HG03469 (cell line): ENCODE results near the gene ATP11C.
"Not testable (repeated sequence)": the region's sequence is repeated elsewhere in the genome, so short reads cannot be mapped to it uniquely, and the experiment has no call there.

Source experiments
- ATAC-seq: cut with Tn5 transposase; IDR thresholded peaks from one replicate; pipeline ENCODE4 v1.9.1; 2021; ENCODE audit warnings: mild to moderate bottlenecking, moderate library complexity, moderate number of reproducible peaks; ENCODE audit not compliant: unreplicated experiment

Gene ATP11C

DNA sequence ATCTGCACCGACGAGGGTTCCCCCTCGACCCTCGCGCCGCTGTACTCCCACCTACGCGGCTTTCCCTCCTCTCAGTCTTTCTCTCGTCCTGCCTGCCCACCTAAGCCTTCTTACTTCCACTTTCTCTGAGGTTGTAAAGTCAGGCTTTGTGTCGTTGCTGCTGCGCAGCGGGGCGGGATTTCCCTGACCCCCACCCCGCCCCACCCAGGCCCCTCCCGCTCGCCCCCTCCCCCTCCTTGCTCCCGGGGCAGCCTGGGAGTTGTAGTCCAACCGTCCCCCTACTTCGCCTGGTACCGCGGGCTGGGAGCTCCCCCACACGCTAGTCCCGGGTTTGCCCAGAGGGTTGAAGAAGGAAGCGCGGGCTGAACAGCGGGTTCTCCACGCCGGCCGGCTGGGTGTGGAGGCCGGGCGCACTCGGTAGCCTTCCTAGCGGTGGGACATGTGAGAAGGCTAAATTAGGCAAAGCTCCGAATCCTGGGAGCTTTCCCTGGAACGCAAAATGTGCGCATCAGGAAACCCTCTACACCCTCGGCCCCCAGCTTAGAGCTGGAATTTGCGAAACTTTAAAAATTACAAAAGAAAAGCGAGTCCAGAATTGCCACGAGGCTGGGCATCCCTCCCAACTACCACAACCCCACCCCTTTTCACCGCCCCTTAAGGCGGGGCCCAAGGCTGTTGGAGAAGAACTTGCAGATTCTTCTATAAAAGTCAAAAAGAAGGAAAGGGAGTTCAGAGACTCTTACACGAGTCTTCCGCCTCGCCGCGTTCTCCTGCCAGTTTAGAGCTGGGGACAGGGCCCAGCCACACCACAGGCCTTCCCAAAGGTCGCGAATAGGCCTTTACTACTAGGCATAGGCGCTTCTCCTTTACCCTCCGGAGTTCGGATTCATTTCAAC lies at the start of gene ATP11C:
Gene ATP11C, minus strand, starts transcription at position 153 of the 896 bp plus-strand sequence. CDS start 1,011 bp downstream, outside the sequence.
- peak; percentile 68 for ATAC-seq

DNA sequence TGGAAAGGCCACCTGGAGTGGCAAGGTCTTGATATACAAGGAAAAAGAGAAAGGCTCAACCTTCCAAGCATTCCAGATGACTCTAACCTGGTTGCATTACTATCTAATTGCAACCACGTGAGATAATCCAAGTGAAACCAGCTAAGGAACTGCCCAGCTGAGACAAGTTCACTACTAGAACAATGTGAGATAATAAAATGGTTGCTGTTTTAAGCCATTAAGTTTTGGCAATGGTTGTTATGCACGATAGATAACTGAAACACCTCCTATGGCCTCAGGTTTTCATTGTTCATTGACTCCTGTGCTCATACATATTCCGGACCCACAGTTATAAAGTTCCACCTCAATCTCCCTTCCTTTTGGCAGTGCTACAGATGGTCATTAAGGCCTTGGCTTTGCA lies 41.6 kb upstream of the ATP11C start:
- ATAC-seq = no peak

DNA sequence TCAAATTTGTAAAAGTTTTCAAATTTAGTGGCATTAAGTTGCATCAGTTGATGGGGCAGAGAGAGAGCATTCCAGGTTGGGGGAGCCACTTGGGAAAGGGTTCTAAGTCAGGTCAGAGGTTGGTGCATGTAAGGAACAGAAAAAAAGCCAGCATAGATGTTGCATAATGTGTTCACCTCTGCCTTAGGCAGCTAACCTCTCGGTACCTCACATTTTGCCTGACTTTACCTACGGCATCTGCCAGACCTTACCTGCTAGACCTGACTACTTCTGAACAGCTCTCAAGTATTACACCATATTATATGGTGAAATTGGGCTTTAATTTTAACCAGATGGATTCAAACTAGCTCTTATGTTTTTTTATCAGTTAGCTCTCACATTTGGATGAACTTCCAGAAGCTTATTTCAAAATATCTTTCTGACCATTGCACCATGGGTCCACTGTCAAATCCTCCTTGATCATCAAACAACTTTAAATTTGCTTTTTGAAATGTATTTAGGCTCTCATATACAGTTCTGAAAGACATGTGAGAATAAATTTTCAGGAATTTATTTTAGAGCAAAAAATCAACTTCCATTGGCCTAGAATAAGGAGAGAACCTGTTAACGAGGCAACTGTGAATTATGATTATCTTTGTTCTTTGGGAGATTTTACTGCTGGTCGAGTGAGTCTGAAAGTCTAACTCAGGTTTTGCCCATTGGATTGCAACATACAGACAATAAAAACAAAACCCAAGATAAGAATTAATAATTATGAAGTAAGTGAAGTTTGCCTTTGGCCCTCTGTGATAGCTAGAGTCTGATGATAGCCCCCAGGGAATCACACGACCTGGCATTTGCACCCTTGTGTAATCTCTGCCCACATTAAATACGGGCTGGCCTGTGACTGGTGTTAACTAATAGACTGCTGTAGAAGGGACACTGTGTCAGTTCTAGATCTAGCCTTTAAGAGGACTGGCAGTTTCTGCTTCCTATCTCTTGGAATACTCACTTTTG lies 40.1 kb upstream of the ATP11C start:
- no peak for ATAC-seq

DNA sequence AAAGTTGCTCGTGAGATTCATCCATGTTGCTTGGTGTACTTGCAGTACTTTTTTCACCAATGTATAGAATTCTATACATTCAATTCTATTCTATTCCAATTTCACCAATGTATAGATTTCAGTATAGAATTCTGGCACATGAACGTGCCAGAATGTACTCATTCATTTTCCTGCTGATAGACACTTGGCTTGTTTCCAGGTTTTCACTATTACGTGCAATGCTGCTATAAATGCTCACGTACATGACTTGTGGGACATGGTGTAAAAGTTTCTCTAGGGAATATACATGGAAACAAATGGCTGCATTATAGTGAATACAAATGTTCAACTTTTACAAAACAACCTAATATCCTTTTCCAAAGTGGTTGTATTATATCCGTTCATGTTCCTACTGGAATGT lies 39.3 kb upstream of the ATP11C start:
- no peak for ATAC-seq

DNA sequence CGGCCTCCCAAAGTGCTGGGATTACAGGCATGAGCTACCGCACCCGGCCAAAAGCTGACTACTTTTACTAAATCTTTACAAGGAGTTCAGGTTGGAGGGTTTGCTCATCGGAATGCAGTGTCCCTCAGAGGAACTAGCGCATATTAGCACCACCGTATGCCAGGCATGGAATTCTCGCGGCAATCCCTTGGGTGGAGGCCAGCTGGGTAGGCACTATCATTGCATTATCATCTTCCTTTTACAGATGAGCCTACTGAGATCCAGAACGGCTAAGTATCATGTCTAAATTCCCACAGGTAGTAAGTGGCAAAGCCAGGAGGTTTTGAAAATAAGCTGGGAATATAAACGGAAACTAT lies 38.5 kb upstream of the ATP11C start:
- no peak for ATAC-seq

DNA sequence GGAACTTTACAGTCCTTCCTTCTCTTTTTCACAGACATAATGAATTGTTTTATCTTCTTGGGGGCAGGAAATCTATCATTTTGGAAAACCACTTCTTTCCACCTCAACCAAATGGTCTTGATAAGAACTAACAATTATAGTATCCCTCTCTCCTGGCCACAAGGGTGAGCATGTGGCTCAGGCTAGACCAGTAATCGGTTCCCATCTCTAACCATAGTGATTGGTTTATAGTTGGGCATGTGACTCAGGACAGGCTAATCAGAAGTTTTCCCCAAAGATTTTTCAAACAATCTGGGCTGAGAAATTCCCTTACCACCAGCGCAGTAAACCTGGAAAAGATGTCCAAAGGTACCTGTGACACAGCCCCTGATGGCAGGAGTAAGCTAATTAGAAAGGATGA lies 36.4 kb upstream of the ATP11C start:
- no peak for ATAC-seq

DNA sequence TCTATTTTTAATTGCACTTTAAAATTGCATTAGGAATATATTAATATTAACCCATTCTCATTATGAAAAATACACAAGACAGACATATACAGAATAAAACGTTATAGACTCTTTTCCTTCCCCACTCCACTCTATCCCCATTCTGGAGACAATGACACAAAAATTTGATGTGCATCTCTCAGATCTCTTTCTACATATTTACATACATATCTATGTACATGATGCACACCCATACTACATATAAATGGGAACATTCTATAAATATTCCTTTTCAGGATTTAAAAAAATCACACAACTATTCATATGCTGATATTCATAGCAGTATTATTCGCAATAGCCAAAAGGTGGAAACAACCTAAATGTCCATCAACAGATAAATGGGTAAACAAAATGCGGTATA lies 34.9 kb upstream of the ATP11C start:
- ATAC-seq = no peak

DNA sequence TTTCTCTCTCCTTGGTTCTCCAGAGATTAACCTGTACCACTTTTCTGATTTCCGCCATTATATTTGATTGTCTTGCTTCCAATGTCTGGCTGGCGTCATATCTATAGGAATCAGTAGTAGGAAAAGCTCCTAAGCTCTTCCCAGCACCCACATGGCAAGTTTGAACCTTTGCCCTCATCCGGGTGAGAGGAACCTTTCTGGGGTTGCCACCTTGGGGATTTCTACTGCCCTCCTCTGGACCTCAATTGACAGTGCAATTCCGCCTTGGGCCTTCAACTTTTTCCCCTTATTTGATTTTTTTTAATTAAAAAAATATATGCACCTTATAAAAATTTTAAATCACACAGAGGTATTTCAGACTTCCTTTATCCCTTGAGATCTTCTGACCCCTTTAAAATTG lies 34.4 kb upstream of the ATP11C start:
- no peak for ATAC-seq

DNA sequence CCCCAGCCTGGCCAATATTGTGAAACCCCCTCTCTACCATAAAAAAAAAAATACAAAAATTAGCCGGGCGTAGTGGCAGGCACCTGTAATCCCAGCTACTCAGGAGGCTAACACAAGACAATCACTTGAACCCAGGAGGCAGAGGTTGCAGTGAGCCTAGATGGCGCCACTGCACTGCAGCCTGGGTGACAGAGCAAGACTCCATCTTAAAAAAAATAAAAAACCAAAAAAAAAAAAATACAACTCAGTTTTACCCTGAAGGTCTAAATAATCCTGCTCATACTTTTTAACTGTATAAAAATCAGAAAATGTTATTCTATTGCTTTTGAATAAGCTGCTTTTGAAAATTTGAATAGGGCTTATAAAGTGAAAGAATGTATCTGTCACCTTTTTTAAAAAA lies 33.3 kb upstream of the ATP11C start:
- ATAC-seq = not testable (repeated sequence)

DNA sequence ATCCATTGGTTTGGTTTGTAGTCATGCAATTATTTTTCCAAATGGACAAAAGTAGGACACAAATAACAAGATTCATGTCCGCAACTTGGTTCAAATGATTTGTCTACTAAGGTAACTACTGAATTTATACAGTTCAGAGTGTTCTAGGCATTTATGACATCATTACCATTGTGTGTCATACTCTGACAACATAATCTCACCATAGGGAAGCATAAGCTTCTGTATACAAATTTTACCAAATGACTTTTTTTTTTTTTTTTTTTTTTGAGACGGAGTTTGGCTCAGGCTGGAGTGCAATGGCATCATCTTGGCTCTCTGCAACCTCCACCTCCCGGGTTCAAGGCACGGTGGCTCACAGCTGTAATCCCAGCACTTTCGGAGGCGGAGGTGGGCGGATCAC lies 32.6 kb upstream of the ATP11C start, which contains the start of gene CXorf66:
Gene CXorf66, minus strand, starts transcription at position 101 of the 400 bp plus-strand sequence. Its CDS starts 25 bp downstream, at position 76.
- ATAC-seq = no peak

DNA sequence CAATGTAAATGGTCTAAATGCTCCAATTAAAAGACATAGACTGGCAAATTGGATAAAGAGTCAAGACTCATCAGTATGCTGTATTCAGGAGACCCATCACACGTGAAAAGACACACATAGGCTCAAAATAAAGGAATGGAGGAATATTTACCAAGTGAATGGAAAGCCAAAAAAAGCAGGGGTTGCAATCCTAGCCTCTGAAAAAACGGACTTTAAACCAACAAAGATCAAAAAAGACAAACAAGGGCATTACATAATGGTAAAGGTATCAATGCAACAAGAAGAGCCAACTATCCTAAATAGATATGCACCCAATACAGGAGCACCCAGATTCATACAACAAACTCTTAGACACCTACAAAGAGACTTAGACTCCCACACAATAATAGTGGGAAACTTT lies 28.2 kb upstream of the ATP11C start:
- ATAC-seq = not testable (repeated sequence)

DNA sequence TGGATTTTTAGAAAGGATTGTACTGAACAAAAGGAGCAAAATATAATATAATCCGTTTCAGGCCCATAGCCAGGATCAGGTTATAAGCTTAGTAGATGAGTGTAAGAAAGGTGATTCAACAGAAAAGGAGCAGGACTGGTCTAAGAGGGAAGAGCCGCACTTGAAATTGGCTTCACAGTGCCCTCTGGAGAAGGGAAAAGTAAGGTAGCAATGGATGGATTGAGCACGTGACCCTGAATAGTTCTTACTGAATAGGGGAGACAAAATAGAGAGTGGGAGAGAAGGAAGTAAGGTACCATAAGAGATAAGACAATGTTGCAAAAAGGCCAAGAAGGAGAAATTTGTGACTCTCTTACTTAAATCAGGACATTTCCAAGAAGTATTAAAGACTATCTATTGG lies 16.9 kb upstream of the ATP11C start:
- no peak for ATAC-seq

DNA sequence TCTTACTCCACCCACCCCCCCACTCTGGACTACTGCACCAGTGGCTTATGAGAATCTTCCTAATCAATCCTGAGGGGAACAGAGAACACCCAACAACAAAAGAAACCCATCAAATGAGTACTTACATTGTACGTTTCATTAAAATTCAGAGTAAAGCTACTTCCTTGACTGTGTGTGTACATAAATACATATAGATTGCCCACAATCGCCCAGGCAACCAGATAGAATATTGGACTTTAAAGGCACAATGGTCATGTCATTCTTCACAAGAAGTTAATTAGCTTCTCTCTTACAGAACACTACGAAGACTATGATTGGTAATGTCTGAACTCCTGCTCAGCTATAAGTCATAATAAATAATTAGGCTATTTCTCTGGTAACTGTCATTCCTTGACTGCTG lies 12.2 kb upstream of the ATP11C start:
- ATAC-seq = no peak

DNA sequence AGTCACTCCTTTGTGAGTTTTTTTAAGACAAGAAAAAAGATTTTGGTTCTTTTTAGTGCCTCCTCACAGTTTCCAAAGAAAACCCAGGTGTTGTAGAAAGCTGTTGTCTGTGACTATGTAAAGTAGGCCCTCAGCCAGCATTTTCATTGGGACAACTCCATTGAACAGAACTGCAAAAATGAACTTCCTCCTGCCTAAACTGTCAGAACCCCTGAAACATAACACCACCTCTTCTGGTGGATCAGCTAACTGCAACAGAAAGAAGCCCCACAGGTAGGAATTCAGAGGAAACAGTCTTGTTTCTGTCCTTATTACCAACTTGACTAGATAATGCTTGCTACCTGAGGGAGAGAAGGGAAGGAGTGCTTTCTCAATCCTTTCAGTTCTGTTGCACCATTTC lies 3.4 kb upstream of the ATP11C start:
- no peak for ATAC-seq

DNA sequence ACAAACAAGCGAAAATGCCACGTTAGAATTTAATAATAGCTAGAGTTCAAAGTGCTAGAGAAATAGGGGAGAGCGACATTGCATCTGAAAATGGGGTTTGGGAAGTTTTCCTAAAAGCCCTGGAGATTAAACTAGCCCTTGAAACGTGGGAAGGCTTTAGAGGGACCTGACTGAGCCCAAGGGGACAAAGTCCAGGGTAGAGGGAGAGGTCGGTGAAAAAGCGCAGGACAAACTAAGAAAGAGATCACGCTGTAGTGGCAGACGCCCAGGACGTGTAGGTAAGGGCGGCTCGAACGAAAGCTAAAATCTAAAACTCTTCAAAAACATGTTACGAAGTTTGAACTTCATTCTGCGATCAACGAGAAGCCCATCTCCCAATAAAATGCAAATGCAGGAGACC lies 1.1 kb upstream of the ATP11C start:
- no peak for ATAC-seq

DNA sequence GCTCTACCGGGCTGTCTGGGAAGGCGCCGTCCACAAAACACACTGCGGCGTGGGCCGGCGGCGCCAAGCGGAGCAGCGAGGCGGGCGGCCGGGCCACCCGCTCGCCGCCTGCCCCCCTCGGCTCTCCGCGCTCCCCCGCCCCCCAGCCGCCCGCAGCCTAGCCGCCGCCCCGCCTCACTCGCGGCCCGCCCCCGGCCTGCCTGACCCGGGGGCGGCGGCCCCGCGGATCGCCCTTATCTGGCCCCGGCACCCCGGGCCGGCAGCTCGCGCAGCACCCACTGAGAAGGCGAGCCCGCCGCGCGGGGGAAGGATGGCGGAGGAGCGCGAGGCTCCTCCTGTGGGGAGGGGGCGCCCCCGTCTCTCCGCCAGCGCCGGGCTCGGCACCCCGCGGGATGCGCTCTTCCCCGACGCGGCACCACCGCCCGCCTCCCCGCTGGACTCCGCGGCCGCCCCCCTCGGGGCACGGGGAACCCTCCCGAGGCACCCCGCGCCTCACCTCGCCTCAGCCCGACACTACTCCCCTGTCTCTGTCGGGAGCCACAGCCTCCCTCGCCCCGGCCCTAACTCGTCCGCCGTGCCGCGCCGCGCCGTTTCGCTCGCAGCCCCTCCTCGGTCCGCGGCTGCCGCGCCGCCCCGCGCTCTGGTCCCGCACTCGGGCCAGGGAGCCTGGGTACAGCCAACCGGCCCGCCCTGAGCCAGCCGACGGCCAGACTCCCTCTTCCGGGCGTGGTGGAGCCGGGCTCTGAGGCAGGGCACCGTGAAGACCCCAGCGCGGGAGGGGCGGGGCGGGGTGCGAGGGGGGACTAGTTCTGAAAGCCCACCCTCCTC lies 566 bp downstream of the ATP11C start:
- ATAC-seq = peak; percentile 8

DNA sequence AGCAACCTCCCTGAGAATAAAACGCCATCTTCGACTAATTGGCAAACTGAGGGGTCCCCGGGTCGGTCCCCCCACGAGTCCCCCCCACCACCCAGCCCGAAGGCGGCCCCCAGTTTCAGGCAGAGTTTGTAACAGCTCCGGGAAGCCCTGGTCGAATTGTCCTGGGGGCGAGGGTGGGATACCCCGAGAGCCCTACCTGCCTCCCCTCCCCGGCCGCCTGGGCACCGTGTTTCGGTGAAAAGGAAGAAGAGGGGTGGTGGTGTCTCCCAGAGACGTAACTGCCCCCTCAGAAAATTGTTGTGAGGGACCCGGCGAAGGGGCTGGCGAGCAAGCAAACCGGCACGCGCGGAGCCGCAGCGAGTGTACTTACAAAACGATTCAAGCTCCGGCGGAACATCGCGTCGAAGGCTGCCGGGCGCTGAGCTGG lies 1.2 kb downstream of the ATP11C start:
- no peak for ATAC-seq

DNA sequence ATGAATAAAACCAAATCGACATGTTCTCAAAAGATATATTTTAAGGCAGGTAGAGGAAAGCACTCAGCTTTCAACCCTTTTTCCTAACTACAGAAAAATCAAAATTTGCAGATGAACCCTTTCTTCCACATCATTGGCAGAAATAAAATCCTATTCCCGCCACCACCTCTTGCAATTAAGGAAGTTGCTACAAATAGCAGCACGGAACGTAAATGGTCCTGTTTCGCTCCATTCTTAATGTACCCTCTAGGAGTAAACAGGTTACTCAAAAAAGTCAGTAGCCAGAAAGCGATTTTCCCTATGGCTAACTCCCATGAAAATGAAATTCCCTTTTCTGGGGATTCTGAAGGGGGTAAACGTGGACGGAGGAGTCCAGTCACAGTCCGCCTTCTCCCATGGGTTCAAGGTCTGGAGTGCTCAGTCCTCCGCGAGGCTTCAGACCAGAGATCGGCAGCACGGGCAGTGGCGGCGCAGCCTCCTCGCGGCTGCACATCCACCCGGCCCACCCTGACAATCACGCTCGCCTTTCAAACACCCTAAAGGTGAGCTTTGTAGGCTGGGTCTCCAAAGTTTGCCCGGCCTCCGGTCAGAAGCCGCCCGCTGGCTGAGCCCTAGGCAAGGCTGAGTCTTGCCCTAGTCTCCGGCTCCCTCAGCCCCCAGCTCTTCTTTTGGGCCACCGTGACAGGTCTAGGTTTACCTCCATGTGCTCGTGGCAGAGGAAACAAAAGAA lies 1.8 kb downstream of the ATP11C start:
- no peak for ATAC-seq

DNA sequence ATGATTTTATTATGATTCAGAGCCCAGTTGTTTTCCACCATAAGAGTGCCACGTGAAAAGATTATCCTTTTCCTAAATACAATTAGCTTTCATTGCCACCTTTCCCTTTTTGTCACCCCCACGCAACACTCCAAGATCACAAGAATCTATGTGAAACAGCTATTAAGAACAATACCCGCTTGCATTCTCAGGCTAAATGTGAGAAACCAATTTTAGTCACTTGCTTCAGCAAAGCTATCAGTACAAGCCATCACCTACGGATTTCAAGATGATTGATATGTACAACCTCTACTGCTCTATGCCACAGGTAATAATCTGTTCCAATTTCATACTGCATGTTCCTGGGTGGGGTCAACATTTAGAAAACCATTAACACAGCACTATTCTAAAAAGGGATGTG lies 2.5 kb downstream of the ATP11C start:
- no peak for ATAC-seq

DNA sequence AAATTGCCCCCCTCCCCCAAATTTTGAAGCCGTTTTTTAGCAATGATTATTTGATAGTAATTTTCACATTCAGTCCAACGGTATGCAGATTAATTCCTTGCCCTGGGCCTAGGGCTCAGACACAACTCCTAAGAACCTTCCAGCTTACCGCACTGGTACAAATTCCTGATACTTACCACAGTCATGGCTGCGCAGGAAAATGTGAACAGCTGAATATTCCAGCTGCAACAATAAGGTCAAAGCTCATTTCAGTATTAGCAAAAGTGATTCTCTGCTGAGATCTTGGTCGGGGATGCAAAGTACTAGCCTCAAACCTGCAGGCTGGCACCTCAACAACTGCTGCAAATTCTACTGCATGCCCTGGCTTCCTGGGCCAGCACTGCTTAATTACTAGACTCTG lies 3.0 kb downstream of the ATP11C start:
- ATAC-seq = no peak
